HG03060 (cell line): ENCODE measurements around the gene TWNK.
"Not testable (repeated sequence)": the region's sequence is repeated elsewhere in the genome, so short reads cannot be mapped to it uniquely, and the experiment has no call there.

Experiments used
- ATAC-seq: cut with Tn5 transposase; IDR thresholded peaks from one replicate; pipeline ENCODE4 v1.9.1; 2021; ENCODE audit warnings: low read depth, moderate number of reproducible peaks; ENCODE audit not compliant: unreplicated experiment

TWNK gene

GRCh38 chr10:101027106-101027720, 39.9 kb downstream of the TWNK start:
- no peak for ATAC-seq

DNA sequence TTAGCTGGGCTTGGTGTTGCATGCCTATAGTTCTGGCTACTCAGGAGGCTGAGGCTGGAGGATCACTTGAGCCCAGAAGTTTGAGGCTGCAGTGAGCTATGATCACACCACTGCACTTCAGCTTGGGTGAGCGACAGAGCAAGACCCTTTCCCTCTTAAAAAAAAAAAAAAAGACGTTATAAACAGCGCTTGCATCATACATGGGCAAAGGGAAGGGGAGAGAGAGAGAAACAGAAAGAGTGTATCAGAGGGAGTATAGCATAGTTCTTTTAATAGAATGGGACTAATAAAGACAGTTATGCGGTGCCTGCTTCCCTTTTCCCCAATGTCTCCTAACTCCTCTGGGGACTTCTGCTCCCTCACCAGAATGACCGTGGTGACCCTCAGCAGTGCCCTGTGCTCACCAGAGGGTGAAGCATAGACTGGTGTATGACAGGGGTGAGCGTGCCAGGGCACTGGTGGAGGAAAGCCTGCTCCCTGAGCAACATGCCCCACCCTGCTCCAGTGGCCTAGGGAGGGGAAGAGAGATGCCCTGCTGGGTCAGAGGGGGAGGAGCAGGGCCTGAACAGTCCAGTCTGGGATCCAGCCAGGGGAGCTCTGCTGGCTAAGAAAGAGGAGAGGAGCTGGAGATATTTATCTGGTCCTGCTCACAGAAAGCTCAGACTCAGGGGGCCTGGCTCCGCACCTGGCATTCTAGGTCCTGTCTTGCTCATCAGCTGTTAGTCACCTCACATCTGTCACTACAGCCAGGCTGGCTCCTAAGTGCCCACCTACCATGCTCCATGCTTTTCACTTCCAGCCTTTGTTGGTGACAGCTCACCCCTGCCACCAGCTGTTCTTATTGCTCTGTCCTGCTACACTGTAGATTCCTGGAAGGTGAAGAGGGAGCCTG, 41.3 kb downstream of the TWNK start:
- ATAC-seq = no peak

DNA sequence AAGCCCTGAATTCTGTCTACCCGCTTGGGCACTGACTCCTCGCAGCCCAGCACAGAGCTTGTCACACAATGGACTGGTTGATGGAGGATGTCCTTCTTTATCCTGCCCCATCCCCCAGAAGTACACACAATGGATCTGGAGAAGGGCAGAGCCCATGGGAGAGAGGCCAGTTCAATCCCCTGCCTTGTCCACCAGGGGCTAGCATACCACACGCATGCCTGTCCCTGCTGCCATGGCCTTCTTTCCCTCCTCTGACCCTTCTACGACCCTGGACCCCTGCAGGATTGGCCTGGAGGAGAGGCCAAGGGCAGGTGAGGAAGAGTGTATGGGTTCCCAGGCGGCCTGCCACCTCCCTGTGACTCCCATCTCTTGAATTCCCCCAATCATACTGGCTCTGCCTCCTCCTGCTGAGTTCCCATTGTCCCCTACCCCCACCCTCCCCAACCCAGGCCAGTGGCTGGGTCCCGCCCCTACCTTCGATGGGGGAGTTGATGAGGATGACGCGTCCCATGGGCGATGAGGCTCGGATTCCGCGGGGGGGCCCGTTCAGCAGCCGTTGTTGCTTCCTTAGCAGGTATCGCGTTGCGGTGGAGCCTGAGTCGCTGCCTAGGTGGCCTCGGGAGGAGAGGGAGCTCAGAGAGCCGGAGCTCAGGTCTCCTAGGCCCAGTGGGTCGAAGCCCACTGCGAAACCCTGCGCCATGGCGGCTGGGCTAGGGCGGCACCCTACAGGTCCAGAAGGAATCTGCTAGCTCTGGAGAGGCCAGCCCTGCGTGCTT, 42.4 kb downstream of the TWNK start:
- ATAC-seq = no peak

- ATAC-seq = no peak
These were observed 43.3 kb downstream of the TWNK start for GRCh38 chr10:101030496-101031127.

GRCh38 chr10:101031128-101031795, 43.9 kb downstream of the TWNK start, which contains the start of the genes PDZD7 and SFXN3:
Gene PDZD7, minus strand, starts transcription at chr10:101031129. Its CDS starts 910 bp downstream, at chr10:101030219.
Gene SFXN3, plus strand, starts transcription at chr10:101031234. Its CDS starts 3,461 bp downstream, at chr10:101034695.
- ATAC-seq = peak; percentile 61

- ATAC-seq = no peak
These were observed 44.7 kb downstream of the TWNK start for GRCh38 chr10:101031796-101032636.

GRCh38 chr10:101032637-101033224, 45.4 kb downstream of the TWNK start:
- ATAC-seq = no peak

DNA sequence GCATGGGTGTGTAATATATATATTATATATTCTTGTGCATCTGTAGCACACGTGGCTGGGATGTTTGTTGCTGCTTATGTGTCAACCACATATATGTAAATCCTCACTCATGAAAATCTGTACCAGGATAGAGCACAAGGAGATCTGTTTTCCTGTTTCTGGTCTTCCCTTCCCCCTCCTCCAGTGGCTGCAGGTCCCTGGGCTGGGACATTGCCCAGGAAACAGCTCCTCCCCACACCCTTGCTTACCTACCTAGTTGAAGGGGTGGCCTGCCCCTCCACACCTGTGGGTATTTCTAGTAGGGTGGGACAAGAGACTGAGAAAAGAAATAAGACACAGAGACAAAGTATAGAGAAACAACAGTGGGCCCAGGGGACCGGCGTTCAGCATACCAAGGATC, 45.9 kb downstream of the TWNK start:
- ATAC-seq = no peak

- not testable (repeated sequence) for ATAC-seq
These were observed 47.1 kb downstream of the TWNK start for GRCh38 chr10:101034404-101034803.

GRCh38 chr10:101035314-101035713, 48.0 kb downstream of the TWNK start:
- no peak for ATAC-seq

DNA sequence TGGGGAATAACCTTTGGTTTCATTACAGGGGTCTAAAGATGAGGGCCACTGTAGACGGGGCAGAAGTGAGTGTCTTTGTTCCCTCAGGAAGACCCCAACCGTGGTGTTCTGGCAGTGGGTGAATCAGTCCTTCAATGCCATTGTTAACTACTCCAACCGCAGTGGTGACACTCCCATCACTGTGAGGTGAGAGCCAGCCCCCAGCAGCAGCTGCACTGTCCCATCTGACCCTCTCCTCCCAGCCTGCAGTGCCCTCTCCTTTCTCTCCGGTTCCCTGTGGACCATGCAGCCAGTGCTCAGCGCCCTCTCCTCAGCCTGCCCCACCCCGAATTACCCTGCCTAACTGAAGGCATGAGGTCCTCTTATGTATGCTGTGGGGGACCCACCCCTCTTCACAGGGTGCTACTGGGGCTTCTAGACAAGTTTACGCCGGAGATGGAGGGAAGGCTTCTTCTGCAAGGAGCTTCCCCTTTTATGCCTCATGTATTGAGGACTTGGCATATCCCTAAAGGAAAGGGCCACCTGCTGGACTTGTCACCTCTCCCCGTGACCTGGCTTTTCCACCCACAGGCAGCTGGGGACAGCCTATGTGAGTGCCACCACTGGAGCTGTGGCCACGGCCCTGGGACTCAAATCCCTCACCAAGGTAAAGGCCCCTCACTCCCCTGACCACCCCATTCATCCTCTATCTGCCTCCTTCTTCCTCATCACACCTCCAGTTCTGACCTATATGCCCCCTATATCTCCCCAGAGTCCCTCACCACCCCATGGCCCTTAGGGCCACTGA, 48.8 kb downstream of the TWNK start:
- no peak for ATAC-seq

DNA sequence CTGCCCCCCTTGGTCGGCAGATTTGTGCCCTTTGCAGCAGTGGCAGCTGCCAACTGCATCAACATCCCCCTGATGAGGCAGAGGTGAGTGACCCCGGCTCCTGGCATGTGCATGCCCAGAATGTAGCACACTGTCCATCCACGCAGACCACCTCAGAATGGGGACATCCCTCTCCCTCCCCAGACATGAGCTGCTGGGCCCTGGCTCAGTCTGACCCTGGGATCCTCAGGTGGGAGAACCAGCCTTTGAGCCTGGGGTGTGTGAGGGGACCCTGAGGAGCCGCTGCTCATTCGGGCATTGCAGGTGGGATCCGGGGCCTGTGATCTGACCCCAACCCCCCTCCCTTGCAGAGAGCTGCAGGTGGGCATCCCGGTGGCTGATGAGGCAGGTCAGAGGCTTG, 49.4 kb downstream of the TWNK start:
- ATAC-seq = no peak

- no peak for ATAC-seq
These were observed 51.1 kb downstream of the TWNK start for GRCh38 chr10:101038484-101038883.

DNA sequence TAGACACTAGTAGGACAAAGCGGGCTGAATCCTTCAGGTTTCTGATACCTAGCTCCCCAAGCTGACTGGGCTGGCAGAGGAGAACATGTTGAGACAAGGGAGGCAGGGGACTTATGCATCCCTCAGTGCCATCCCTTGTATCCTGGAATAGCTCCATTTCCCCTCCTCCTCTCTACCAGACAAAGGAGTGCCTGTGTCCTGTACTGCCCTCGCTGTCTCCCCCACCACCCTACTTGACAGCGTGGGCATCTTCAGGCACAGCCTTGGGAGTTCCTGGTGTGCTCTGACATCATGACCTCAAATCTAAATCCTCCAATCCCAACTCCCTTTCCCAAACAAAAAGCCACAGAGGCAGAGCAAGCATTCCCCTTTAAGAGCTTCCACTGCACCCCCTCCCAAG, 52.7 kb downstream of the TWNK start:
- ATAC-seq = no peak

DNA sequence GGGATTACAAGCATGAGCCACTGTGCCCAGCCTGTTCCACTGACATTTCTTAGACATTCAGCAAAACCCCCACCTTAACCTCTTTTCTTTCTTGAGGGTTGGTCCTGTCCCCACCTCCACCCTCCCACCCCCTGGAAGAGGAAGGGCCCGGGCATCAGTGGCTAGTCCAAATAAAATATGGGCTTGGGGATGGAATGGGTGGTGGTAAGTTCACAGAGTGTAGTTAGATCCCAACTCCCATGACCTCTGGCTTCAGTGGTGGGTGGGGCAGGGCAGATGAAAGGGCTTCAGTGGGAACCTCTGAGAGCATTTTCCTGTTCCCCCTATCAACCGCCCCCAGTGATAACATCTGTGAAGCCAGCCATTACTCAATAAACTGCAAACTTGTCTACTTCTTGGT, 53.5 kb downstream of the TWNK start:
- ATAC-seq = no peak

DNA sequence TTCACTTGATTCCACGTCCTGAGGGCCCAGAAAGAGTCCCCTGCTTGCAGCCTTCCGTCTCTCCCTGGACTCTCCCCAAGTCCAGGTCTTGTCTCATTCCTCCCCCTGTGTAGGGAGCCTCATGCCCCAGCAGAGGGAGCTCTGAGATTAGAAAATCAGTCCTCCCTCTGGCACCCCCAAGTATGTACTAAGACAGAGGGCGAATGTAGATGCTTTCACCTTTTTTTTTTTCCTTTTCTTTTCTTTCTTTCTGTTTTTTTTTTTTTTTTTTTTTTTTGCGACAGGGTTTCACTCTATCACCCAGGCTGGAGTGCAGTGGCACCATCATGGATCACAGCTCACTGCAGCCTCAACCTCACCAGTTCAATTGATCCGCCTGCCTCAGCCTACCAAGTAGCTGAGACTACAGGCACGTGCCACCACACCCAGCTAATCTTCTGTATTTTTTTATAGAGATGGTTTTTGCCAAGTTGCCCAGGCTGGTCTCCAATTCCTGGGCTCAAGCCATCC, 54.0 kb downstream of the TWNK start:
- no peak for ATAC-seq

DNA sequence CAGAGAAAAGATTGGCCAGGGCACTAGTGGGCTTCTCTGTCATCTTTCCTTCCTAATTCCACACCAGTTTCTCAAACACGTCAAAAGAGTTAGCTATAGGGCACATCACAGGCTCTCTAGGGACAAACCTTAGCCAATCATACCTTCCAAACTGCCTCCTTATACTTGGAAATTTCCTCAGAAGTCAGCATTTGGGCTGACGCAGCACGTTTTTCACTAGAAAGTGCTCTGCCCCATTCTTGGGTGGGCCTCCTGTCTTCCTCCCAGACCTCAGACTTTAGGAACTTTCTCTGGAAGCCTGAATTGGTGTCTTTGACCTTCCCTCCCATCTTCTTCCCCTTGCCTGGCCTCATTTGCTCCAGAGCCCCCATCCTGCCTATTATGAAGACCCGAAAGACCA, 54.8 kb downstream of the TWNK start:
- ATAC-seq = no peak
